ENCODE measurements around the gene PI4KA.

The PI4KA gene

DNA sequence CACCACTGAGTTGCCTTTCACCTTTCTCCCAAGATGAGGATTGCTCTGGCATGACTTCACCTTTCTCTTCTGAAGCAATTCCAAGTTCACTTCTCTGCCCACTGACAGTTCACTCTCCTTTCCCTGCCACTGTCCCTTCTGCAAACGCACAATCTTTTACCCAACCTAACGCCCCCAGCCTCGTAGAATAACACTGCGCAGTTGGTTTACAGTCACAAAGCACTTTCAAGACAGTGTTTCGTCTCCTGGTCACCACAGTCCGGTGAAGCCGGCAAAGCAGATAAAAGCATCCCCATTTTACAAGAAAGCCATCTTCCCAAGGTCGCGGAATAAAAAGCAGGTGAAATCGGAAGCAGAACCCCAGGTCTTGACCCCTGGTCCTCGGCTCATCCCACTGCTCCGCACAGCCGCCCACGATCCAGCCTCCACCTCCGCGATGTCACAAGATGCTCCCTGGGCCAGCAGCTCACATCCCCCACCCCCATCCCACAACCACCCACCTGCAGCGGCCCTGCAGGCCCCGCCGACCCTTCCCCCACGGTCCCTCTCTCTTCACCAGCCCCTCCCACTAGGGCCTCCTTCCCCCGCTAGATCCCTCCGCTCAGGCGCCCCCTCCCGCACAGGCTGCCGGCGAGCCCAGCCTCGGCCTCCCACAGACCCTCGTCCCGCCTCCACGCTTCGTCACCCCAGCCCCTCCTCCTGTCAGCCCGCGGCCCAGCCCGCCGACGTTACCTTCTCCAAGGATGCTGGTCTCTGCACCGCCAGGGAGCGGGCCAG is 585 bp downstream of the PI4KA start:
- peak overlapping the region; percentile 50 to 79 (median 61) for H3K27ac Mint-ChIP-seq
- H3K4me3 Mint-ChIP-seq, result peak overlapping the region; percentile 88 to 91 (median 91)
- peaks cover 31% of the 10 kb centered on the region for H3K4me1 Mint-ChIP-seq
- H3K9me3 Mint-ChIP-seq, result no peaks in the 10 kb centered on the region
- TF ChIP-seq CTCF (IDR thresholded peaks at IDR 0.05; ENCODE audit: unreplicated experiment in 3 of 3), result no peak
- H3K27me3 Mint-ChIP-seq (ENCODE audit: low read depth), result no peaks in the 10 kb centered on the region
- peaks cover 7% of the 10 kb centered on the region for H3K36me3 Mint-ChIP-seq (ENCODE audit: low read depth)

GRCh38 chr22:20857247-20857643 is 1.4 kb downstream of the PI4KA start:
- Mint-ChIP-seq H3K4me1 (peaks cover 39% of the 10 kb centered on the region), H3K27ac (peak overlapping the region; percentile 5 to 79 (median 50)), H3K27me3 (ENCODE audit: low read depth) (no peaks in the 10 kb centered on the region), H3K36me3 (ENCODE audit: low read depth) (peaks cover 4% of the 10 kb centered on the region), H3K4me3 (peak overlapping the region; percentile 88 to 91 (median 91)), H3K9me3 (no peaks in the 10 kb centered on the region)
- TF ChIP-seq CTCF (IDR thresholded peaks at IDR 0.05; ENCODE audit: unreplicated experiment in 3 of 3), result no peak

DNA sequence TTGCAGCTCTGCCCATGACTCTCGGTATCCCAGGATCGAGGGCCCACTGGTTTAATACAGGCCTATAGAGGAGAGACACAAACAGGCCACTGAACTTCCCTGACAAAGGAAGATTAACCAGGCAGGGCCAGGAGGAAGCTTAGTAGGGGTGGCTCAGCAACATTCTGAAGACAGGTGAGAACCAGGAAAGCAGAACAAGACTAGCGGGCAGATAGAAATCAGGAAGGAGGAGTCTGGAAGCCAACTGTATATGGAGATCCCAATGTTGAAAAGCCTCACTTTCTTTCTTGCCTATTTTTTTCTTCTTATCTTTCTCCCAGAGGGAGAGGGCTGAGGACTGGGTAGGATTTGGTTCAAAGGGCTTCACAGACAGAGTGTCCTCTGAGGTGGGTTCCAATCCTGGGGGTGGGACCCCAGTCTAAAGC is 5.4 kb downstream of the PI4KA start:
- H3K4me3 Mint-ChIP-seq, result no peak overlapping the region
- H3K27me3 Mint-ChIP-seq (ENCODE audit: low read depth), result no peaks in the 10 kb centered on the region
- no peaks in the 10 kb centered on the region for H3K36me3 Mint-ChIP-seq (ENCODE audit: low read depth)
- H3K27ac Mint-ChIP-seq, result peak overlapping the region in 2 of 3 experiments; percentile 20 to 70
- no peaks in the 10 kb centered on the region for H3K9me3 Mint-ChIP-seq
- no peak for TF ChIP-seq CTCF (IDR thresholded peaks at IDR 0.05; ENCODE audit: unreplicated experiment in 3 of 3)
- peaks cover 37% of the 10 kb centered on the region for H3K4me1 Mint-ChIP-seq

- no peaks in the 10 kb centered on the region for H3K9me3 Mint-ChIP-seq
- H3K4me3 Mint-ChIP-seq, result peak overlapping the region in 2 of 3 experiments; percentile 2 to 9
- no peaks in the 10 kb centered on the region for H3K36me3 Mint-ChIP-seq (ENCODE audit: low read depth)
- H3K27ac Mint-ChIP-seq, result peak overlapping the region; percentile 68 to 75 (median 70)
- peaks cover 31% of the 10 kb centered on the region for H3K4me1 Mint-ChIP-seq
- TF ChIP-seq CTCF (IDR thresholded peaks at IDR 0.05; ENCODE audit: unreplicated experiment in 3 of 3), result no peak
- no peaks in the 10 kb centered on the region for H3K27me3 Mint-ChIP-seq (ENCODE audit: low read depth)
Observed at GRCh38 chr22:20852503-20852902, 6.1 kb downstream of the PI4KA start.

DNA sequence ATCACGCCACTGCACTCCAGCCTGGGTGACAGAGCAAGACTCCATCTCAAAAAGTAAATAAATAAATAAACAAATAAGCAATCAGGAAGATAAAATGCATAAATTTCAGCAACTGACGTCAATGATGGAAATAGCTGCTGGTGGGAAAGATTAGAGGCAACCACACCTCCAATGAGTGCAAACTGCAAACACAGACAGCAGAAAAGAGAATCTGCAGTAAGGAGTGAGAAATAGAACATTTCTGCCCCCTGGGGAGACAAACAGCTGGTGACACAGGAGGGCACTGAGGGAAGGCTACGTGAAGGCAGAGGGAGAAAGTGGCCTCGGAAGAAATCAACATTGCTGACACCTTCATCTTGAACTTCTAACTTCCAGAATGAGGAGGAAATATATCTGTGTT is 6.5 kb downstream of the PI4KA start:
- H3K4me1 Mint-ChIP-seq, result peaks cover 26% of the 10 kb centered on the region
- no peaks in the 10 kb centered on the region for H3K36me3 Mint-ChIP-seq (ENCODE audit: low read depth)
- no peaks in the 10 kb centered on the region for H3K27me3 Mint-ChIP-seq (ENCODE audit: low read depth)
- no peak overlapping the region for H3K4me3 Mint-ChIP-seq
- H3K27ac Mint-ChIP-seq, result peak overlapping the region; percentile 68 to 75 (median 70)
- TF ChIP-seq CTCF (IDR thresholded peaks at IDR 0.05; ENCODE audit: unreplicated experiment in 3 of 3), result no peak
- no peaks in the 10 kb centered on the region for H3K9me3 Mint-ChIP-seq

DNA sequence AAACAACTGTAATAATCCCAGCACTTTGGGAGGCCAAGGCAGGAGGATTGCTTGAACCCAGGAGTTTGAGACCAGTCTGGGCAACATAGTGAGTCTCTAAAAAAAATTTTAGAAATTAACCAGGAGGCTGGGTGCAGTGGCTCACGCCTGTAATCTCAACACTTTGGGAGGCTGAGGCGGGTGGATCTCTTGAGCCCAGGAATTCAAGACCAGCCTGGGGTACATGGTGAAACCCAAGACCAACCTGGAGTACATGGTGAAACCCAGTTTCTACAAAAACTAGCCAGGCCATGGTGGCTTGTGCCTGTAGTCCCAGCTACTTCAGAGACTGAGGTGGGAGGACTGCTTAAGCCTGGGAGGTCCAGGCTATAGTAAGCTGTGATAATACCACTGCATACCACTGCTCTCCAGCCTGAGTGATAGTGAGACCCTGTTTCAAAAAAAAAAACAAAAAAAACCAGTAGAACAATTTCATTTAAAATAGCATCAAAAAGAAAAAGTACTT is 11.2 kb downstream of the PI4KA start:
- H3K4me1 Mint-ChIP-seq, result peaks cover 5% of the 10 kb centered on the region
- no peak overlapping the region for H3K27ac Mint-ChIP-seq
- TF ChIP-seq CTCF (IDR thresholded peaks at IDR 0.05; ENCODE audit: unreplicated experiment in 3 of 3), result no peak
- H3K27me3 Mint-ChIP-seq (ENCODE audit: low read depth), result no peaks in the 10 kb centered on the region
- no peaks in the 10 kb centered on the region for H3K36me3 Mint-ChIP-seq (ENCODE audit: low read depth)
- no peaks in the 10 kb centered on the region for H3K9me3 Mint-ChIP-seq
- no peak overlapping the region for H3K4me3 Mint-ChIP-seq

Data from nephron (organoid).